GM12874 (cell line): Measurements from ENCODE around the gene SLC35E3.

Source experiments
- TF ChIP-seq, protein P1 (sequence below): IDR thresholded peaks from 2 replicates; pipeline ENCODE4 v1.5.1; 2011; ENCODE audit warnings: low read depth, mild to moderate bottlenecking, control low read depth, low read length, moderate library complexity; ENCODE audit not compliant: insufficient read depth

Gene SLC35E3

DNA sequence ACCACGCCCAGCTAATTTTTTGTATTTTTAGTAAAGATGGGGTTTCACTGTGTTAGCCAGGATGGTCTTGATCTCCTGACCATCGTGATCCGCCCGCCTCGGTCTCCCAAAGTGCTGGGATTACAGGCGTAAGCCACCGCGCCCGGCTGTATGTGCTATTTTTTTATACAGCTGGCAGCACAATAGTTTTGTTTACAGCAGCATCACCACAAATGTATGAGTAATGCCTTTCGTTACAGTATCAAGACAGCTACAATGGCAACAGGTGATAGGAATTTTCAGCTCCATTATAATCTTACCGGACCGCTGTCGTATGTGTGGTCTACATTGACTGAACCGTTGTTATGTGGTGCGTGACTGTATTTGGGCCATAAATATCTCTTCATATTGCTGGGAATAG lies 50.4 kb downstream of the SLC35E3 start:
- TF ChIP-seq, protein P1, sequence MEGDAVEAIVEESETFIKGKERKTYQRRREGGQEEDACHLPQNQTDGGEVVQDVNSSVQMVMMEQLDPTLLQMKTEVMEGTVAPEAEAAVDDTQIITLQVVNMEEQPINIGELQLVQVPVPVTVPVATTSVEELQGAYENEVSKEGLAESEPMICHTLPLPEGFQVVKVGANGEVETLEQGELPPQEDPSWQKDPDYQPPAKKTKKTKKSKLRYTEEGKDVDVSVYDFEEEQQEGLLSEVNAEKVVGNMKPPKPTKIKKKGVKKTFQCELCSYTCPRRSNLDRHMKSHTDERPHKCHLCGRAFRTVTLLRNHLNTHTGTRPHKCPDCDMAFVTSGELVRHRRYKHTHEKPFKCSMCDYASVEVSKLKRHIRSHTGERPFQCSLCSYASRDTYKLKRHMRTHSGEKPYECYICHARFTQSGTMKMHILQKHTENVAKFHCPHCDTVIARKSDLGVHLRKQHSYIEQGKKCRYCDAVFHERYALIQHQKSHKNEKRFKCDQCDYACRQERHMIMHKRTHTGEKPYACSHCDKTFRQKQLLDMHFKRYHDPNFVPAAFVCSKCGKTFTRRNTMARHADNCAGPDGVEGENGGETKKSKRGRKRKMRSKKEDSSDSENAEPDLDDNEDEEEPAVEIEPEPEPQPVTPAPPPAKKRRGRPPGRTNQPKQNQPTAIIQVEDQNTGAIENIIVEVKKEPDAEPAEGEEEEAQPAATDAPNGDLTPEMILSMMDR: no peak

DNA sequence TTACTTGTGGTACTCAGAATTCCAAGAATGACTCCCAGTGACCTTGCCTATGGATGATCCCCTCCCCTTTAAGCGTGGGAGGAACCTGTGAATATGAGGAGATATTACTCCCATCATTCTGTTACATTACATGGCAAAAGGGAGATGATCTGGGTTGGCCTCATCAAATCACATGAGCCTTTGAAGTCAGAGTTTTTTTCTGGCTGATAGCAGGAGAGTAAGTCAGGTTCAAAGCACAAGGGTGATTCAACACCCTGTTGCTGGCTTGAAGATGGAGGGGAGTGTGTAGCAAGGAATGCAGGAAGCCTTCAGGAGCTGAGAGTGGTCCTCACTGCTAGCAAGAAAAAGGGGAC lies 52.9 kb downstream of the SLC35E3 start:
- TF ChIP-seq, protein P1: no peak

DNA sequence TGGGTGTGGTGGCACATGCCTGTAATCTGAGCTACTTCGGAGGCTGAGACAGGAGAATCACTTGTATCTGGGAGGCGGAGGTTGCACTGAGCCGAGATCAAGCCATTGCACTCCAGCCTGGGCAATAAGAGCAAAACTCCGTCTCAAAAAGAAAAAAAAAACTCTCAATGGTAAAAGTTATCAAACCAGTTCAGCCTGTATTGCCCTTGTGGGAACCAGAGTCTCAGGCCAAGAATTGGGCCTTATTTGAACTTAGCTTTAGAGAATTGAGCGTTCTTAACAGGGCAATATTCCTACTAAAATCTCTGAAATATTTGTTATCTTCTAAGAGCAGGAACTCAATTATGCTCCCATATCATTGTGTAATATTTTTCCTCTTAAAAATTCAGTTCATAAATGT lies 54.3 kb downstream of the SLC35E3 start:
- TF ChIP-seq, protein P1: no peak

DNA sequence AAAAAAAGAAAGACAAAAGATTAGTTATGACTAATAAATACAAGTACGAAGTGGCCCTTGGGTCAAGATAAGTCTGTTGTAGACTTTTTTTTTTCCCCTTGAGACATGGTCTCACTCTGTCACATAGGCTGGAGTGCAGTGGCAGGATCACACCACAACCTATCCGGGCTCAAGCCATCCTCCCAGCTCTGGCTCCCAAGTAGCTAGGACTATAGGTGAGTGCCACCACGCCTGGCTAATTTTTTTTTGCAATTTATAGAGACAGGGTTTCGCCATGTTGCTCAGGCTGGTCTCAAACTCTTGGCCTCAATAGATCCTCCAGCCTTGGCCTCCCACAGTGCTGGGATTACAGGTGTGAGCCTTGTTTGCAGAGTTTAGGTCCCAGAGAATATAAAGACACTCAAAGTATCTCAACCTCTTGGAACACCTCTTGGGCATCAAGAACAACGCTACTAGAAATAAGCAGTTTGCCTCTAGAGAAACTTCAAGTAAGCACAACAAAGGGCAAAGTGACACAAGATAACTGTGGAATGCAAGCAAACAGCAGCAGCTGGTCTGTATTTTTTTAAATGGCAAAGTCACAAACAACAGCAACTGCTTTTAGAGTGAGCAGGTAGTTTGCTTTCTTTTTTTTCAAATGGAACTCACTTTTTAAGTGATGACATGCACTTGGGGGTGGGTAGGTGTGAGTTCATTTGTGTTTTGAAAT lies 58.1 kb downstream of the SLC35E3 start:
- TF ChIP-seq, protein P1: no peak

DNA sequence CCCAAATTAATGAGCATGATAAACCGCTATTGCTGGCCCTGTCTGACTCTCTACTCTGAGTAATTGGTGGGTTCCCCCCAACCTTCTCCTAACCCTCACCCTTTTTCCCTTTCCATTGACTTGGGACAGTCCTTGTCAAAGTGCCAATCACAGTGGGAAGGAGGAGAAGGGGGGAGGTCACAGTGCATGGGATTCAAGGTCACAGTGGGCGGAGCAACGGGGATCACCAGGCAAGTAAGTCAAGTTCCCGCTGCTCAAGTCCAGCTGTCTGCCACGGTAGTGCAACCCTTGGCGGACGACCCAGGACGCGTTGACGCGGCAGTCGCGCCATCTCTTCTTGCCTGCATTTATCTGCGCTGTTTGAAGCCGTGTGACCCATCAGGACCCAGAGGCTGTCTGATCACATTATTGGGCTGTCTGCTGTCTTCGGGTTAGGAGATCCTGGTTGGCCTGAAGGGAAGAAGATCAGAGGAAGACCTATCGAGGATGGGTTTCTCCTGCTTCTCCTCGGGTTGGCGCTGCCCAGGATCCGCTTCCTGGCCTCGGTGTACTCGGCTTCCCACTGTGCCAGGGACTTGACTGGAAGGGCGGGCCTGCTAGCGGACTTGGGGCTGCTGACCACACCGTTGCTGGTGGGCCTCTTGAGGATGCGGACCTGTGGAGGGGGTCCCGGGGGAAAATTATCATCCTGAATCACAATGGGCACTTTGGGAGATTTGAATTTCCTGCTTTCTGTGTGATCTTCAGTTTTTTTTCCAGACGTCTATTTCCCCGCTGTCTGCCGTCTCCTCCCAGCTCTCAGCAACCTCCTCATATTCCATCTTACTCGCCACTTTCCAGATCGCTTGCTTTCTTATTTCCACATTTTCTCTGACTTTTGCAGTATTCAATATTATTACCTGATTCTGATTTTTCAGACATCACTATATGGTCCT lies 58.9 kb downstream of the SLC35E3 start:
- TF ChIP-seq, protein P1: no peak

DNA sequence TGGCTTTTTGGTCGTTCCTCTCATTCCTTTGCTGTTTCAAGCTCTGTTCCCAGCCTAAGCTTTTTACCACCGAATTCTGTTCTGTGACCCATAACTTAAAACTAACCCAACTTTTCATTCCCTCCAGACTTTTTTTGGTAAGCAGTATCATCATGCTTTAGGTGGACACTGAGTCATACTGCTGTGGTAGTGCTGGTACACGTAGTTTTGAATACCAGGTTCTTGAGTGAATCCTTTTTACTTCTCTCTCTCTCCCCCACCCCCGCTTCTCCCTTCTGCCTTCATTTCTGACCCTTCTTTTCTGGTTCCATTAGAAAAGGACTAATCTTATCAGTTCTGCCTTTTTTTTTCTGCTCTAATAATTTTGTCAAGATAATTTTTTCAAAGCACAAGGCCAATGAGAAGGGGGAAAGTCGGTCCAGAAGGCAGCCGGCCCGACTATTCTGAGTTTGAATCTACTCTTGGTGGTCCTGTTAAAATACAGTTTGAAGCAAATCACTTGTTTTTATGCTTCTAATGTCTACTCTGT lies 59.7 kb downstream of the SLC35E3 start:
- TF ChIP-seq, protein P1: no peak

DNA sequence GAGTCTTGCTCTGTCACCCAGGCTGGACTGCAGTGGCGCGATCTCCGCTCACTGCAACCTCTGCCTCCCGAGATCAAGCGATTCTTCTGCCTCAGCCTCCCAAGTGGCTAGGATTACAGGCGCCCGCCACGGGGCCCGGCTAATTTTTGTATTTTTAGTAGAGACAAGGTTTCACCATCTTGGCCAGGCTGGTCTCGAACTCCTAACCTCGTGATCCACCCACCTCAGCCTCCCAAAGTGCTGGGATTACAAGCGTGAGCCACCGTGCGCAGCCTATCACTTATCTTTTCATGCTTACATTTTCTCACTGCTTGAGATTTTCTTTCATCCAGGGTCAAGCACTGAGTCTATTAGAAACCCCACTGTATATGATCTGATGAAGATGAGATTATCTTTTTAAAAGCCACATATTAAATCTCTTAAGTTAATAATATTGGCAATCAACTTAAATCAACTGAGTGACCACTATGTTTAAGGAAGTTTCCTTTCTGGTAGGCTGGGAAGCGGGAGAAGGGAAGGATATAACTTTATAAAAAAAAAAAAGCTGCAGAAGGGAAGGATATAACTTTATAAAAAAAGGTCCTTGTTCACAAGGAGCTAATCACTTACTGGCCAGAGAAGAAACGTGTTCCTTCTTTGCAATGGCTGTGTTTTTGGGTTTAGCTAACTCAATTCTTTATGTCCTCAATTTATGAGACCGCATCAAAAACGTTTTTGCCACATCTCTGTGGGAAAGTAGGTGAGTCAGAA lies 60.7 kb downstream of the SLC35E3 start:
- TF ChIP-seq, protein P1: no peak
